Tibial nerve (tissue), 4 donors: ENCODE data around the gene SLC48A1. TPM values are rescaled to one million over a fixed set of nuclear protein-coding genes. Genes with fewer than 3 reads are reported as not detected.

Source experiments
- DNase-seq, 2 donors: peaks; one replicate each; pipeline ENCODE4 v3.0.0-alpha.2; 2019; ENCODE audit warnings: low spot score in 2 of 2
- H3K27ac ChIP-seq, 4 donors: fragments of 200-600 bp; sonication (generic) in 3 of 4; one replicate each; pipeline ENCODE4 v1.5.1; 2017 to 2019; ENCODE audit warnings: mild to moderate bottlenecking in 1 of 4
- H3K27me3 ChIP-seq, 2 donors: fragments of 200-600 bp; sonication (generic) in 1 of 2; one replicate each; pipeline versions ENCODE4 v1.5.1 to v1.6.0; 2017 to 2019
- H3K36me3 ChIP-seq, 3 donors: fragments of 200-600 bp; sonication (generic); one replicate each; pipeline ENCODE4 v1.5.1; 2018 to 2019
- H3K4me1 ChIP-seq, 4 donors: fragments of 200-600 bp; sonication (generic) in 3 of 4; one replicate each; pipeline ENCODE4 v1.5.1; 2017 to 2019
- H3K4me3 ChIP-seq, 4 donors: fragments of 200-600 bp; sonication (generic) in 3 of 4; one replicate each; pipeline ENCODE4 v1.5.1; 2017 to 2019; ENCODE audit warnings: mild to moderate bottlenecking in 1 of 4, moderate library complexity in 1 of 4
- H3K9me3 ChIP-seq, 4 donors: fragments of 200-600 bp; sonication (generic) in 3 of 4; one replicate each; pipeline ENCODE4 v1.5.1; 2017 to 2019
- EP300 ChIP-seq, 2 donors: sonication (generic); formaldehyde crosslinking; IDR thresholded peaks; one replicate each; pipeline ENCODE4 v1.6.1; 2017; ENCODE audit warnings: antibody characterized with exemption in 2 of 2, mild to moderate bottlenecking in 1 of 2
- POLR2A ChIP-seq, 2 donors: fragments of 450-650 bp; IDR thresholded peaks; one replicate each; pipeline ENCODE4 v1.6.1; 2017; ENCODE audit warnings: antibody characterized with exemption in 2 of 2, mild to moderate bottlenecking in 2 of 2, moderate library complexity in 2 of 2
- WGBS, 2 donors: methylation state at CpG; one replicate each; pipeline ENCODE4 v1.1.5; 2018; 5-methylcytosine and 5-hydroxymethylcytosine counted together
- total RNA-seq, 4 donors: library from RNA; depleted of rRNA; stranded (reverse); fragments of >200 nt; gene quantifications; one replicate each; pipeline ENCODE4 v1.1.0, GENCODE V29; 2016
- TF ChIP-seq, protein P1 (sequence below), 5 experiments: fragments of 200-600 bp in 3 of 5; fragments of 450-650 bp in 2 of 5; sonication (generic) in 3 of 5; IDR thresholded peaks; one replicate each; pipeline ENCODE4 v1.5.1; 2016 to 2019; ENCODE audit warnings: antibody characterized with exemption in 5 of 5, mild to moderate bottlenecking in 3 of 5, moderate library complexity in 2 of 5

The SLC48A1 gene
- total RNA-seq, 4 donors from 2014 or later = 24.6 to 37.9 (median 33.8) TPM

DNA sequence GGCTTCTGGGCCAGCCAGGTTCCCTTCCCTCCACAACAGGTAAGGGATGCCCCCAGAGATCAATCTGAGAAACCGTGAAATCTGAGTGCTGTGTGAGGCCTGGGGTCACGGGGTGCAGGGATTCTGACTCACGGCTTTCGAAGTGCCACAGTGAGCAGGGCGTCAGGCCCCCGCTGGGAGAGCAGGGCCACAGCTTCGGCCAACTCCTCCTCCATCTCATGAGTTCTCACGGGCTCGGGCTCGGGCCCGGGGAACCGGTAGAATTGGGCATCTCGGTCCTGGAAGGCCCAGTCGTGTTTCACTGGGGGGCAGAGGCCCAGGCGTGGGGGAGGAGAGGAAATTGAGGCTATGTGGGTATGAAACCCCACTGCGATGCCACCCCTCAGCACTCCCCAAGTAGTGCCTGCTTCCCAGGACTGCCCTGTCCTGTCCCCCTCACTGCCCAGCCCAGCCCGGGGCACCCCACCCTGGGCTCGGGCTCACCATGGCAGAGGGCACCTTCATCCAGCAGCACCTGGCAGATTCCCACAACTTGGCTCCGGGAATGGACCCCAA lies 22.0 kb upstream of the SLC48A1 start:
- no peaks in the 10 kb centered on the region for H3K27me3 ChIP-seq
- H3K27ac ChIP-seq = no peak overlapping the region
- peaks cover 0 to 5% (median 0%) of the 10 kb centered on the region in 3 donors for H3K36me3 ChIP-seq
- no peaks in the 10 kb centered on the region for H3K9me3 ChIP-seq
- H3K4me1 ChIP-seq = peaks cover 0 to 31% (median 18%) of the 10 kb centered on the region in 4 donors
- no peak for DNase-seq
- H3K4me3 ChIP-seq = no peak overlapping the region
- TF ChIP-seq, protein P1, sequence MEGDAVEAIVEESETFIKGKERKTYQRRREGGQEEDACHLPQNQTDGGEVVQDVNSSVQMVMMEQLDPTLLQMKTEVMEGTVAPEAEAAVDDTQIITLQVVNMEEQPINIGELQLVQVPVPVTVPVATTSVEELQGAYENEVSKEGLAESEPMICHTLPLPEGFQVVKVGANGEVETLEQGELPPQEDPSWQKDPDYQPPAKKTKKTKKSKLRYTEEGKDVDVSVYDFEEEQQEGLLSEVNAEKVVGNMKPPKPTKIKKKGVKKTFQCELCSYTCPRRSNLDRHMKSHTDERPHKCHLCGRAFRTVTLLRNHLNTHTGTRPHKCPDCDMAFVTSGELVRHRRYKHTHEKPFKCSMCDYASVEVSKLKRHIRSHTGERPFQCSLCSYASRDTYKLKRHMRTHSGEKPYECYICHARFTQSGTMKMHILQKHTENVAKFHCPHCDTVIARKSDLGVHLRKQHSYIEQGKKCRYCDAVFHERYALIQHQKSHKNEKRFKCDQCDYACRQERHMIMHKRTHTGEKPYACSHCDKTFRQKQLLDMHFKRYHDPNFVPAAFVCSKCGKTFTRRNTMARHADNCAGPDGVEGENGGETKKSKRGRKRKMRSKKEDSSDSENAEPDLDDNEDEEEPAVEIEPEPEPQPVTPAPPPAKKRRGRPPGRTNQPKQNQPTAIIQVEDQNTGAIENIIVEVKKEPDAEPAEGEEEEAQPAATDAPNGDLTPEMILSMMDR (IDR thresholded peaks at IDR 0.05) = no peak
- TF ChIP-seq POLR2A (IDR thresholded peaks at IDR 0.05) = no peak
- no peak for TF ChIP-seq EP300 (IDR thresholded peaks at IDR 0.05)
- 86 to 88% methylated on average over 16 to 17 of the region's 19 CpGs for WGBS, 2 donors

DNA sequence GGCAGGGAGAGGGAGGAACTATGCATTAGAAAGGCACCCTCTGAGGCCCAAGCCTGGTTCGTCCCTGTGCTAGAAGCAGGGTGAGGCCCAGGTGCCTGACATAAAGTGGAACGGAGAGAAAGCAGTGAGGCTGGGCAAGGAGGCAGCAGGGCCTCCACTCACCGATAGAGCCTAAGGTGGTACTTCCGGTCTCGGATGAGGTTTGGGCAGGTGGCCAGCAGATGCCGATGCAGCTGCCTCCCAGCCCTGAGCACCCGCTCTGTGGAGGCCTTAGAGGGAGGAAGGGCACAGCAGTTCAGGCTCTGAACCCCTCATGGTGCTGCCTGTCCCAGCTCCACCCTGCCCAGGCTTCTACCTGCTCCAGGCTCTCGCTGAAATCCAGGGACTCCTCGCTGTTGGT lies 21.5 kb upstream of the SLC48A1 start:
- WGBS, 2 donors = 74 to 77% methylated on average over 9 of the region's 9 CpGs
- H3K4me1 ChIP-seq = peaks cover 0 to 36% (median 18%) of the 10 kb centered on the region in 4 donors

DNA sequence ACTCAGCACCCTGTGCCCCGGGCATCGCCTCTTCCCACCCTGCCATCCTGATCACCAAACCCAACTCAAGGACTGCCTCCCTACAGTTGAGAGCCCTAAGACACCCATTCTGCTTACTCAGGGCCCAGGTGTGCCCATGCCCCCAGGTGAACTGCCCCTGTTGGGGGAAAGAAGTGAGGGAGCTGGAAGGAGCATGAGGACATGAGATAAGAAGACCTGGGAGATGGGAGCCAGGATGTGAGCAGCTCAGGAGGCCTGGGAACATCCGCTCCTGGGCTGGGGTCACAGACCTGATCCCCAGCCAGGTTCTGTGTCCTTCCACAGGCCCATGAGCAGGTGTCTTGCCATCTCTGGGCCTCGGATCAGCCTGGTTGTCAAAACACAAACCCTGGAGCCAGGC lies 20.9 kb upstream of the SLC48A1 start:
- DNase-seq = no peak
- Histone ChIP-seq H3K27ac (no peak overlapping the region), H3K27me3 (no peaks in the 10 kb centered on the region), H3K4me1 (peaks cover 0 to 36% (median 18%) of the 10 kb centered on the region in 4 donors), H3K36me3 (peaks cover 0 to 5% (median 0%) of the 10 kb centered on the region in 3 donors), H3K9me3 (no peaks in the 10 kb centered on the region), H3K4me3 (no peak overlapping the region)
- TF ChIP-seq POLR2A (IDR thresholded peaks at IDR 0.05) (no peak), EP300 (IDR thresholded peaks at IDR 0.05) (no peak)
- TF ChIP-seq, protein P1 (IDR thresholded peaks at IDR 0.05) = no peak
- WGBS, 2 donors = 81 to 92% methylated on average over 3 to 4 of the region's 4 CpGs

More for the DNA sequence above, 21.5 kb upstream of the SLC48A1 start:
- Histone ChIP-seq H3K27me3 (no peaks in the 10 kb centered on the region), H3K9me3 (no peaks in the 10 kb centered on the region), H3K36me3 (peaks cover 0 to 5% (median 0%) of the 10 kb centered on the region in 3 donors), H3K27ac (no peak overlapping the region), H3K4me3 (no peak overlapping the region)
- no peak for DNase-seq
- TF ChIP-seq POLR2A (IDR thresholded peaks at IDR 0.05) (no peak), EP300 (IDR thresholded peaks at IDR 0.05) (no peak)
- TF ChIP-seq, protein P1 (IDR thresholded peaks at IDR 0.05) = no peak

DNA sequence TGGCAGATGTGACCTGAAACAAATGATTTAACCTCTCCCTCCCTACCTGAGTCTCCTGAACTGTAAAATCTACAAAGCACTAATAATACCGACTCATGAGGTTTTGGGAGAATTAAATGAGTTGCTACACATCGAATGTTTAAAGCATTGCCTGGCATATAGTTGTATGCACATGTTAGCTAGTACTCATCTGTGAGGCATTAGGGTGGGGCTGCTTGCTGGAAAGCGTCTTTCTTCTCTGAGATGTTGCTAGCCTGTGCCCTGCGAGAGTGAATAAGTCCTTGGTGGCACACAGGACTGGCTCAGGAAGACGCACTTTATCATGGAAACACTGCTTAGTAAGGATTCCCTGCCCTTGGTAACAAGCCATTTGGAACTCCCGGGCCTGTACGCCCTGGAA lies 20.5 kb upstream of the SLC48A1 start:
- H3K4me1 ChIP-seq = peaks cover 0 to 37% (median 18%) of the 10 kb centered on the region in 4 donors
- H3K27me3 ChIP-seq = no peaks in the 10 kb centered on the region
- H3K9me3 ChIP-seq = no peaks in the 10 kb centered on the region
- H3K4me3 ChIP-seq = no peak overlapping the region
- TF ChIP-seq, protein P1 (IDR thresholded peaks at IDR 0.05) = no peak
- TF ChIP-seq POLR2A (IDR thresholded peaks at IDR 0.05) (no peak), EP300 (IDR thresholded peaks at IDR 0.05) (no peak)
- peaks cover 0 to 5% (median 0%) of the 10 kb centered on the region in 3 donors for H3K36me3 ChIP-seq
- 64 to 75% methylated on average over 7 of the region's 7 CpGs for WGBS, 2 donors
- H3K27ac ChIP-seq = peak overlapping the region in 1 of 4 donors; percentile 60
- no peak for DNase-seq
